Measurements from ENCODE around the gene EEIG1. TPM values are rescaled to one million over a fixed set of nuclear protein-coding genes. Genes with fewer than 3 reads are reported as not detected.
A peak's percentile ranks its signal among the peaks of the same experiment; 100 is the strongest.
"Not testable (repeated sequence)": the region's sequence is repeated elsewhere in the genome, so short reads cannot be mapped to it uniquely, and the experiment has no call there.

EEIG1 gene
- total and polyA plus RNA-seq, 9 of the 15 experiments (the other 6 are each of a cell fraction or from before 2014, with no cell fraction given) = 0.17 to 16.7 (median 3.6) TPM

- TF ChIP-seq ZBTB40 (IDR thresholded peaks at IDR 0.05) = peak; percentile 66
- peak; percentile 68 for TF ChIP-seq ZBTB40 (CRISPR knock-in tag; IDR thresholded peaks at IDR 0.05)
- TF ChIP-seq JUNB (CRISPR knock-in tag; conservative IDR thresholded peaks at IDR 0.05) = no peak
Observed at GRCh38 chr9:128024761-128025308, 44.0 kb upstream of the EEIG1 start (continued).

GRCh38 chr9:128023671-128024070 is 42.9 kb upstream of the EEIG1 start:
- H3K9ac ChIP-seq (ENCODE audit: insufficient read depth in 1 of 2, low read depth in 2 of 2, low read length in 2 of 2); BruUV-seq (replicated peaks); H3K27ac ChIP-seq (ENCODE audit: extremely low read depth, low read depth, low read length); H3K9me3 ChIP-seq (replicated peaks; ENCODE audit: control insufficient read depth, insufficient read depth, low read depth, low read length); FAIRE-seq; H3K36me3 ChIP-seq (ENCODE audit: control insufficient read depth, insufficient read depth, low read length); H2AFZ ChIP-seq (ENCODE audit: low read depth, low read length); H3K4me3 ChIP-seq; H3K79me2 ChIP-seq (ENCODE audit: control insufficient read depth, insufficient read depth, low read length); in situ Hi-C loops (cut with MboI); H3K9me1 ChIP-seq (ENCODE audit: control insufficient read depth, insufficient read depth, low read length); H4K20me1 ChIP-seq (replicated peaks; ENCODE audit: control insufficient read depth, insufficient read depth, low read length); ATAC-seq; intact Hi-C loops (cut with micrococcal nuclease); H3K4me2 ChIP-seq (ENCODE audit: insufficient read depth, low read length); POLR2A ChIA-PET; H3K27me3 ChIP-seq (ENCODE audit: control insufficient read depth in 2 of 2, insufficient read depth in 2 of 2, low read length in 2 of 2); DNase-seq (ENCODE audit: extremely low read depth in 1 of 4, low spot score in 3 of 4): not testable (repeated sequence)
- CTCF ChIA-PET (ENCODE audit: low intra/inter-chr PET ratio) = interaction anchor here (0.7 kb wide), 1 partner anchor 10 kb away, joined by 4 read pairs; no protein-coding TSS in a partner anchor
- 59% methylated on average over 9 of the region's 12 CpGs for WGBS (ENCODE audit: insufficient coverage, low coverage, missing lambda C conversion rate)
- peaks cover 5 to 18% of the 10 kb centered on the region in 2 experiments; a peak in 4 of 5 replicates for H3K4me1 ChIP-seq (replicated peaks in 1 of 2; ENCODE audit: control insufficient read depth in 2 of 2, insufficient read depth in 2 of 2, low read length in 2 of 2)

Data from K562 (cell line).